K562 (cell line): ENCODE measurements around the gene GPR162. TPM values are rescaled to one million over a fixed set of nuclear protein-coding genes. Genes with fewer than 3 reads are reported as not detected.
A peak's percentile ranks its signal among the peaks of the same experiment; 100 is the strongest.

Experiments
- CHD1 ChIP-seq: fragments of 200-600 bp; sonication (generic); IDR thresholded peaks from one replicate; pipeline ENCODE4 v1.6.1; 2012; ENCODE audit warnings: mild to moderate bottlenecking, moderate library complexity, low read length, inconsistent platforms
- CREB3 ChIP-seq: fragments of 450-650 bp; conservative IDR thresholded peaks from 2 replicates; pipeline ENCODE4 v1.6.1; 2016; ENCODE audit warnings: missing genetic modification characterization, low read depth, mild to moderate bottlenecking, missing compliant biosample characterization, moderate library complexity
- EP400 ChIP-seq: fragments of 450-650 bp; IDR thresholded peaks from 2 replicates; pipeline ENCODE4 v1.6.1; 2017; ENCODE audit warnings: antibody characterized with exemption, mild to moderate bottlenecking, moderate library complexity
- FOS ChIP-seq: IDR thresholded peaks from 3 replicates; pipeline ENCODE4 v1.6.1; 2011; ENCODE audit not compliant: insufficient read length; ENCODE audit errors: extremely low read depth
- HDAC1 ChIP-seq, 2 experiments: fragments of 450-650 bp; IDR thresholded peaks; 2 replicates each; pipeline ENCODE4 v1.6.1; 2016 to 2017; ENCODE audit warnings: inconsistent platforms in 1 of 2, mild to moderate bottlenecking in 1 of 2, moderate library complexity in 1 of 2
- IRF9 ChIP-seq: fragments of 450-650 bp; IDR thresholded peaks from 2 replicates; pipeline ENCODE4 v1.6.1; 2016; ENCODE audit warnings: missing biosample characterization, missing genetic modification characterization
- KAT8 ChIP-seq: fragments of 450-650 bp; IDR thresholded peaks from 2 replicates; pipeline ENCODE4 v1.6.1; 2016; ENCODE audit warnings: low read depth, mild to moderate bottlenecking
- KLF6 ChIP-seq: fragments of 250-450 bp; sonication (Bioruptor Pico); IDR thresholded peaks from 2 replicates; pipeline ENCODE4 v1.4.0; 2020; ENCODE audit warnings: mild to moderate bottlenecking, moderate library complexity, borderline replicate concordance
- MCM5 ChIP-seq: fragments of 450-650 bp; IDR thresholded peaks from 2 replicates; pipeline ENCODE4 v1.6.1; 2016; ENCODE audit warnings: low read depth
- PPARD ChIP-seq: fragments of 250-450 bp; sonication (Bioruptor Pico); IDR thresholded peaks from 2 replicates; pipeline ENCODE4 v1.8.0; 2022; ENCODE audit warnings: inconsistent platforms, mild to moderate bottlenecking, moderate library complexity
- PREB ChIP-seq: sonication (generic); formaldehyde crosslinking; IDR thresholded peaks from 2 replicates; pipeline ENCODE4 v1.8.1; 2023; ENCODE audit warnings: mild to moderate bottlenecking, missing genetic modification reagents
- RFX7 ChIP-seq: fragments of 250-450 bp; sonication (Bioruptor Pico); IDR thresholded peaks from 2 replicates; pipeline ENCODE4 v1.5.1; 2021; ENCODE audit warnings: mild to moderate bottlenecking
- SMARCA4 ChIP-seq: fragments of 450-650 bp; IDR thresholded peaks from 2 replicates; pipeline ENCODE4 v1.6.1; 2016
- SPI1 ChIP-seq: IDR thresholded peaks from 2 replicates; pipeline ENCODE4 v1.6.1; 2011; ENCODE audit warnings: low read depth, low read length, control low read depth, borderline replicate concordance
- TFAP4 ChIP-seq: sonication (generic); formaldehyde crosslinking; IDR thresholded peaks from 2 replicates; pipeline ENCODE4 v1.8.0; 2022; ENCODE audit warnings: missing genetic modification reagents, mild to moderate bottlenecking, moderate library complexity, borderline replicate concordance
- ZNF165 ChIP-seq: fragments of 250-450 bp; sonication (Bioruptor Pico); IDR thresholded peaks from 2 replicates; pipeline ENCODE4 v1.4.0; 2020; ENCODE audit warnings: borderline replicate concordance
- ZNF512 ChIP-seq: IDR thresholded peaks from 2 replicates; pipeline ENCODE4 v1.6.1; 2016; ENCODE audit warnings: missing genetic modification characterization, missing compliant biosample characterization
- polyA plus RNA-seq, 8 experiments: library from polyadenylated mRNA; depleted of rRNA in 4 of 8; stranded (reverse) in 5 of 8; unstranded in 3 of 8; fragments of >200 nt; fragmentation: Nextera tagmentation in 2 of 8; fragmentation: Illumina TruSeq in 1 of 8; extraction: Ambion mirVana in 2 of 8; extraction: Trizol in 1 of 8; gene quantifications; 2 replicates each; pipeline versions ENCODE4 v1.2.1 to v1.2.3, GENCODE V29; 2011 to 2014; ENCODE audit warnings: inconsistent platforms in 1 of 8, missing spikeins in 1 of 8
- total RNA-seq, 7 experiments: library from RNA; depleted of rRNA in 6 of 7; stranded (reverse); fragments of >200 nt in 6 of 7; fragmentation: Illumina TruSeq in 2 of 7; extraction: Trizol in 2 of 7; gene quantifications; 2 replicates each; pipeline versions ENCODE4 v1.2.1 to v1.2.3, GENCODE V29; 2011 to 2021; ENCODE audit warnings: low replicate concordance in 1 of 7
- TF ChIP-seq, protein P1 (sequence below): fragments of 250-450 bp; sonication (Bioruptor Pico); IDR thresholded peaks from 2 replicates; pipeline ENCODE4 v1.8.0; 2021; ENCODE audit warnings: mild to moderate bottlenecking, moderate library complexity
- TF ChIP-seq, protein P2 (sequence below): fragments of 250-450 bp; sonication (Bioruptor Pico); IDR thresholded peaks from 2 replicates; pipeline ENCODE4 v1.5.0; 2021

GPR162 gene
- total and polyA plus RNA-seq, 9 of the 15 experiments (the other 6 are each of a cell fraction or from before 2014, with no cell fraction given): 0.65 to 1.8 (median 1.1) TPM; not detected in 2

GRCh38 chr12:6873094-6874014 is 51.7 kb downstream of the GPR162 start, which contains the start of gene SPSB2 (continued):
- TF ChIP-seq, protein P1, sequence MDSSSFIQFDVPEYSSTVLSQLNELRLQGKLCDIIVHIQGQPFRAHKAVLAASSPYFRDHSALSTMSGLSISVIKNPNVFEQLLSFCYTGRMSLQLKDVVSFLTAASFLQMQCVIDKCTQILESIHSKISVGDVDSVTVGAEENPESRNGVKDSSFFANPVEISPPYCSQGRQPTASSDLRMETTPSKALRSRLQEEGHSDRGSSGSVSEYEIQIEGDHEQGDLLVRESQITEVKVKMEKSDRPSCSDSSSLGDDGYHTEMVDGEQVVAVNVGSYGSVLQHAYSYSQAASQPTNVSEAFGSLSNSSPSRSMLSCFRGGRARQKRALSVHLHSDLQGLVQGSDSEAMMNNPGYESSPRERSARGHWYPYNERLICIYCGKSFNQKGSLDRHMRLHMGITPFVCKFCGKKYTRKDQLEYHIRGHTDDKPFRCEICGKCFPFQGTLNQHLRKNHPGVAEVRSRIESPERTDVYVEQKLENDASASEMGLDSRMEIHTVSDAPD: no peak
- no peak for TF ChIP-seq PREB (CRISPR knock-in tag)
- TF ChIP-seq FOS: no peak
- TF ChIP-seq, protein P2, sequence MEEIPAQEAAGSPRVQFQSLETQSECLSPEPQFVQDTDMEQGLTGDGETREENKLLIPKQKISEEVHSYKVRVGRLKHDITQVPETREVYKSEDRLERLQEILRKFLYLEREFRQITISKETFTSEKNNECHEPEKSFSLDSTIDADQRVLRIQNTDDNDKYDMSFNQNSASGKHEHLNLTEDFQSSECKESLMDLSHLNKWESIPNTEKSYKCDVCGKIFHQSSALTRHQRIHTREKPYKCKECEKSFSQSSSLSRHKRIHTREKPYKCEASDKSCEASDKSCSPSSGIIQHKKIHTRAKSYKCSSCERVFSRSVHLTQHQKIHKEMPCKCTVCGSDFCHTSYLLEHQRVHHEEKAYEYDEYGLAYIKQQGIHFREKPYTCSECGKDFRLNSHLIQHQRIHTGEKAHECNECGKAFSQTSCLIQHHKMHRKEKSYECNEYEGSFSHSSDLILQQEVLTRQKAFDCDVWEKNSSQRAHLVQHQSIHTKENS: no peak
- TF ChIP-seq PPARD (CRISPR knock-in tag): no peak
- no peak for TF ChIP-seq KAT8
- TF ChIP-seq EP400: 0 out of 2 replicates have a peak, but pooled peaks have one; percentile 31
- TF ChIP-seq MCM5: no peak
- TF ChIP-seq CHD1: no peak
- TF ChIP-seq TFAP4 (CRISPR knock-in tag): peak; percentile 66; the same call in 1 of the 2 replicates
- TF ChIP-seq CREB3 (tag): no peak
- TF ChIP-seq RFX7 (CRISPR knock-in tag): no peak
- no peak for TF ChIP-seq IRF9 (tag)
- no peak for TF ChIP-seq ZNF512
- TF ChIP-seq SMARCA4: no peak
- no peak for TF ChIP-seq ZNF165 (CRISPR knock-in tag)
- TF ChIP-seq HDAC1 (IDR thresholded peaks at IDR 0.05): peak in 1 of 2 experiments; percentile 6; a peak in 1 of 4 replicates
- TF ChIP-seq KLF6 (CRISPR knock-in tag): no peak
- no peak for TF ChIP-seq SPI1
